ENCODE measurements around the gene AKAP7. TPM values are rescaled to one million over a fixed set of nuclear protein-coding genes. Genes with fewer than 3 reads are reported as not detected.
"Not testable (repeated sequence)": the region's sequence is repeated elsewhere in the genome, so short reads cannot be mapped to it uniquely, and the experiment has no call there.

Gene AKAP7
- total RNA-seq, 1 donor from 2014 or later, result 4.2 TPM

DNA sequence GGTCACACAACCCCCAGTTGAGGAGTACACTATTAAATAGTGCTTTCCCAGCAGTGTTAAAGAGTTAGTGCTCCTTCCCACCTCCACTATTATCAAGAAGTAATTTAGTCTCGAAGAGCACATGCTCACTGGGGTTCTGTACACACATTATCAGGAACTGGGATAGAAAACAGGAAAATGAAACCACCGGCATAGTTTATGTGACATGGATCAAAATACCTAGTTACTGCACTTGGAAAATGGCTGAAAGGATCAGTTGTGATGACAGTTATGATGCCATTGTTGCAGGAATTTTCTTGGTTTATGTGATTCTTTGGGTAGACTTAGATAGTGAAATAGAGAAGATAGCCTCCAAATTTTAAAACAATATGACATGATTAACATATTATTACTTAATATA lies 152.9 kb downstream of the AKAP7 start:
- no peak for DNase-seq (ENCODE audit: extremely low read depth, low read depth, low spot score)

DNA sequence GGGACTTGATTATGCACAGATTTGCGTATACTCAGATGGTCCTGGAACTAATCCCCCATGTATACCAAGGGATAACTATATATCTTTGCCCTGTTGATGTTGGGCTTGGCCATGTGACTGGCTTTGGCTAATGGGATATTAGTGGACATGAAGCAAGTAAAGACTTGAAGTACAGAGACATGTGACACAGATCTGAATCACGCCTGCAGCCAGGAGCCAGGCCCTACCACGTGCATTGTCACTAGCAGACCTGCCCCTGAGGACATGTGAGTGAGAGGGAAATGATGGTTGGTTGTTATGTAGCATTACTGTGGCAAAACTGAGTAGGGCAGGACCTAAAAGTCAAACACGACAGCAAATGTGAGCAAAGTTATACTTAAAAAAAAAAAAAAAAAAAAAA lies 155.7 kb downstream of the AKAP7 start:
- DNase-seq (ENCODE audit: extremely low read depth, low read depth, low spot score), result no peak

DNA sequence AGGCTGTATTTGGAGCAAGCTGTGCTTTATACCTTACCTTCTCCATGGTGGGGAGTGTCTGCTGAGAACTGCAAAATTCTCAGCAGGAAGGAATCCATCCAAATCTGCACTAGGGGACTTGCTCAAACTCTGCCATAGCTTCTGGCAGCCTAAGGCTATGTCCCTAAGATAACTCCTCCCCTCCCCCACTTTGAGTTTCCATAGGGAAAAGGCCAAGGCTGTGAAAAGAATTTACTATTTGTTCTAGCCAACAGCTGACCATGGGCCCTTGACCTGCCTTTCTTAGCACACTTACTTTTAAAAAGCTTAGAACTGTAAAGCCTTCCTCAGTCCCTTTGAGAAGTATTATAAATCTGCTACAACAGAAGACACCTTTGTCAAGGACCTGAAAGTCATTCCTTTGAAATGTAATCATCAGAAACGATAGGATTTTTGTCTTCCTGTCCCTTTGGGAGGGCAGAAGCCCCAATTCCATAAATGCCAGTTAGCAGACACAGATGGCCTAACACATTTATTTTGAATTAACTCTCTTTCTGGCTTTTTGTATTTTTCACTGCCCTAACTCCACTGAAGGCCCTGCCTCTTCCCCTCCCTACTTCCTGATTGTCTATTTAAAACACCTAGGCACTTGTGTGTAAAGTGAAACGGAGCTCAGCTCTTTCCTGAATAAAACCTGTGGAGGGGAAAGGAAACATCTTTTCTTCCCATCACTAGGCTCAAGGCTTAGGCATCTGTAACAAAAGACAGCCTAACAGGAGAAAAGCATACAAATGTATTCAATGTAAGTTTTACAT lies 157.1 kb downstream of the AKAP7 start:
- DNase-seq (ENCODE audit: extremely low read depth, low read depth, low spot score), result no peak

DNA sequence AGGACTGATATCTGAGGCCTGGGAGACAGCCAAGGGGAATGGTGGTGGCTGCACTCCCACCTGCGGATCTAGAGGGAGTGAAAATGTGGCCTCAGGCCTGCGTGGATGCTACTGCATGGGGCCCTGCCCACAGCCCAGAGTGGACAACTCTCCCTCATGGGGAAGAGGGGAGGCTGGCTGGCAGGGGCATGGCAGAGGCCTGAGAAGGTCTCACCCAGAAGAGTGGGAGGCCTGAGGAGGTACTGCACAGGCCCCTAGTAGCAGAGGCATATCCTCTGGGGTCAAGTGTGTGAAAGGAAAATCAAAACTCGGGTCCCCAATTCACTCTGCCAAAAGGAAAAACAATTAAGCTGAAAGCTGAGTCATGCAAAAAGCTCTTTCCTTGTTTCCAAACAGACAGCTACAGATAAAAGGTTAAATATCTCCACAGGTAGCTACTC lies 158.2 kb downstream of the AKAP7 start:
- DNase-seq (ENCODE audit: extremely low read depth, low read depth, low spot score), result no peak

DNA sequence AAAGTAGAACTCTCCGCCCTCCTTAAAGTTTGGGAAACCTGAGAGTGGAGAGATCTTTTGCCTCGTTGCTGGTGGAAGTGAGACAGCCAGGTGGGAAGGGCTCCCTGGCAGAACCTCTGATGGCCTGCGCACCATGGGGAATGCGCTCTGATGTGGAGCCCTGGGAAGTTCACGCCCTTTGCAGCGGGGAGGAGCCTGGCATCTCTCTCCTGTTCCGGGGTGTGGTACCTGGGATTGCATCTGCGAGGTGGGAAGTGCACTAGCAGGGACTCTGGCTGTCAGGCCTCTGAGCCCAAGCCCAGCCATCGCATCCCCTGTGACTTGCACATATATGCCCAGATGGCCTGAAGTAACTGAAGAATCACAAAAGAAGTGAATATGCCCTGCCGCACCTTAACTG lies 159.8 kb downstream of the AKAP7 start:
- DNase-seq (ENCODE audit: extremely low read depth, low read depth, low spot score), result no peak

DNA sequence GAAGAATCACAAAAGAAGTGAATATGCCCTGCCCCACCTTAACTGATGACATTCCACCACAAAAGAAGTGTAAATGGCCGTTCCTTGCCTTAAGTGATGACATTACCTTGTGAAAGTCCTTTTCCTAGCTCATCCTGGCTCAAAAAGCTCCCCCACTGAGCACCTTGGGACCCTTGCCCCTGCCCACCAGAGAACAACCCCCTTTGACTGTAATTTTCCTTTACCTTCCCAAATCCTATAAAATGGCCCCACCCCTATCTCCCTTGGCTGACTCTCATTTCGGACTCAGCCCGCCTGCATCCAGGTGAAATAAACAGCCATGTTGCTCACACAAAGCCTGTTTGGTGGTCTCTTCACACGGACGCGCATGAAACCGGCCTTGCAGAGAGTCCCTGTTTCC lies 165.6 kb downstream of the AKAP7 start:
- DNase-seq (ENCODE audit: extremely low read depth, low read depth, low spot score), result not testable (repeated sequence)

DNA sequence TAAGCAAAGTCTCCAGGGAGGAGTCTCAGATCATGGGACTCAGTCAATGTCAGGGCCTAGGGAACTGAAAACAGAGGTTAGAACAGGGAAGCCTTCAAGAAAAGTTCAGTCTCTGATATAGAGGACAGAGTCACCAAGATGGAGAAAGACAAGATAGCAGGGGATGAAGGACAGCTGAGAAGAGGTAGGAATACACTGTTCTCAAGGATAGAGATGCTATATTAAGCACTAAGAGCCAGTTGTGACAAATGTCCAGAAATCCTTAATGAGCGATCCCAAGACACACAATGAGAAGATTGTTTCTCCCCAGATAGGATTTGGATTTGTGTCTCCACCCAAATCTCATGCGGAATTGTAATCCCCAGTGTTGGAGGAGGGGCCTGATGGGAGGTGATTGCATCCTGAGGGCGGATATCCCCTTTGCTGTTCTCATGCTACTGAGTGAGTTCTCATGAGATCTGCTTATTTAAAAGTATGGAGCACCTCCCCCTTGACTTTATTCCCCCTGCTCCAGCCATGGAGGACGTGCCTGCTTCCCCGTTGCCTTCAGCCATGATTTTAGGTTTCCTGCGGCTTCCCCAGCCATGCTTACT lies 168.2 kb downstream of the AKAP7 start:
- no peak for DNase-seq (ENCODE audit: extremely low read depth, low read depth, low spot score)

DNA sequence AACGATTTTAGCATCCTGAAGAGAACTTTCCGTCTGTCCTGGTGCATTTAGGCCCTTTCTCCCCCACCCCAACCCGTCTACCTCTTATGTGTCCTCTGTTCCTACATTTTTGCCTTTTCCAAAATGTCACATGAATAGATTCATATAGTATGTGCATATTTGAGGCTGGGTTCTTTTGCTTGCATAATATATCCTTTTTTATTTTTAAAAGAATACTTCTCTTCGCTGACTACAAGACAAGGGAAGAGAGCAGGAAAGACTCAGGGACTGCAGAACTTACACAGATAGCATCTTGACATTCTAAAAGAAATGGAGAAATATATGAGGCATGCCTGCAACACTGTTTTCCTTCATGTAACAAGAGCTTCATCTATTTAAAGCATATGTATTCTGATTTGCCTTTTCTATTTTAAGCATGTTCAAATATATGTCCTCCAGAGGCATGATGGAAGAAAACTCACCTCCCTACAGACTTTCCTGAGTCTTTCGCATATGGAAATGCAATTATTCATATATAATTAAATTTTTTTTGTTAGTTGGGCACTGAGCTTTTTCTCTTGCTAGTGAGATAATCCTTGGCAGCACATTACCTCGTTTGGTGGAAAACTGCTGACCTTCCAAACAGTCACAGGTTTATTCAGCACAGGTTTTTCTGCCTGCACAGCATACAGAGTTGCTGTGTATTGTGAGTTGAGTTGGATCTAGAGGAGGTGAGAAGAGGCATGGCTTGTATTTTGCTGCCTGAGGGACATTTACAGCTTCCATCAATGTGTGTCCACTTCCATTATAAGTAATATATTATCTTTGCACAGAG lies 170.0 kb downstream of the AKAP7 start:
- DNase-seq (ENCODE audit: extremely low read depth, low read depth, low spot score), result no peak

DNA sequence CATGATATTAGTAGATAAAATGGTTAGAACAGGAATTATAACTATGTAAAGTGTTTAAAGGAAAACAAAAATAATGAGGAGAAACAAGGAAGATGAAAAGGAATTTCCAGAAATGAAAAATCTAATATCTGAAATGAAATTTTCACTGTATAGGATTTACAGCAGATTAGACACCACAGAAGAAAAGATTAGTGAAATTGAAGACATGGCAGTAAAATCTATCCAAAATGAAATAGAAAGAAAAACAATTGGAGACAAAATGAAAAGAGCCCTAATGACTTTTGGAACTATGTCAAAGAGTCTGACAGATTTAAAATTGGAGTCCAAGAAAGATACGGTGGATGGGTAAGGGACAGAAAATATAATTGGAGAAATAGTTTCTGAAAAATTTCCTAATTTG lies 174.2 kb downstream of the AKAP7 start:
- no peak for DNase-seq (ENCODE audit: extremely low read depth, low read depth, low spot score)

DNA sequence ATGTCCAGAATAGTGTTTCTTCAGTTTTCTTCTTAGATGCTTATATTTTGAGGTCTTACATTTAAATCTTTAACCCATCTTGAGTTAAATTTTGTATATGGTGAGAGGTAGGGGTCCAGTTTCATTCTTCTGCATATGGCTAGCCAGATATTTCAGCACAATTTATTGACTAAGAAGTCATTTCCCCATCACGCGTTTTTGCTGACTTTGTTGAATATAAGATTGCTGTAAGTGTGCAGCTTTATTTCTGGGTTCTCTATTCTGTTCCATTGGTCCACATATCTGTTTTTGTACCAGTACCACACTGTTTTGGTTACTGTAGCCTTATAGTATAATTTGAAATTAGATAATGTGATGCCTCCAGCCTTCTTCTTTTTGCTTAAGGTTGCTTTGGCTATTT lies 179.6 kb downstream of the AKAP7 start:
- DNase-seq (ENCODE audit: extremely low read depth, low read depth, low spot score), result no peak

DNA sequence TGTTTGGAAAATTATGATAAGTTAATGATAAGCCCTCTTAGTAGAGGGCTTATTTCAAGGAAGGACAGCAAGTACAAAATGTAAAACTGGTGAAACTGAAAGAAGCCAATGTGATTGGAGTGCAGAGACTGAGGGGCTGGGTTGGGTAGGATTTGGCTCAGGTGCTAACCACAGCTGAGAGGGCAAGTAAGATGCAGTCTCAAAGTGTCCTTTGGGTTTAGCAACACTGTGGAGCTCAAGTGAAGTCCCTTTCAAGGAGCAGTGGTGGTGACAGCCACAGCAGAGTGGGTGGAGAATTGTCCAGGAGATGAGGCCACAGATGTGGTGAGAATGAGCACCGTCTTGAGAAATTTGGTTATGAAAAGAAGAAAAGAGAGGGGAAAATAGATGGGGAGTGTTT lies 181.4 kb downstream of the AKAP7 start:
- no peak for DNase-seq (ENCODE audit: extremely low read depth, low read depth, low spot score)

DNA sequence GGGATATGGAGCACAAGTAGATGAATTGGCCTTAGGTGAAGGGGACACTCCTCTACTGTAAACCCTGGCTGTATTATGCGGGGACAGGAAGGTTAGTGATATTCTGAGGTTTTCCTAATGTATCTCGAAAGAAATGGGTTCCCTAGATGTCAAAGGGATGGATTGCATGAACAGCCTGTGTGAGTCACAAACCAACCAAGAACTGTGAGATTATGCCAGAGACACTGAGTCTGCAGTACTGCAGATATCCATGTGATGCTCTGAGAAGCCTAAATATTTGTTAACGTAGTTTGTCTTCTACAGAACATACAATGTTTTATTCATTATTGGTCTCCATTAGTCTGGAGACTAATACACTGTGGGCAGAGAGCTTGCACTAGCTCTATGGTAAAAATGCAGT lies 182.2 kb downstream of the AKAP7 start:
- no peak for DNase-seq (ENCODE audit: extremely low read depth, low read depth, low spot score)

DNA sequence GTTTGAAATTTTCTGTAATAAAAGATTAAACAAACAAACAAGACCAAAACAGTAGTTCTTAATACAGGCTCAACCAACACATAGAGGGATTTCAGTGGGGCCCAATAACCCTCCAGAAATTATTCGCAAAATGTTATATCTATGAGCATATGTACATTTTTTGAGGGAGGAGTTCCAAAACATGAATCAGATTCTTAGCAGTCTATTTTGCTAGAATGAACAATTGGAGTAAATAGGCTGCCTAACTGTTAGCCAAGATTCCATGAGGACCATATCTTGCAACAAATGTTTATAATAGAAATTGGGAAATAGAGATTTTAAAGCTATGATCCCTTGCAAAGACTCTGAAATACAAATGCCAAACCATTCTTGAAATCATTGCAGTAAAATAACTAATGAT lies 186.3 kb downstream of the AKAP7 start:
- no peak for DNase-seq (ENCODE audit: extremely low read depth, low read depth, low spot score)

DNA sequence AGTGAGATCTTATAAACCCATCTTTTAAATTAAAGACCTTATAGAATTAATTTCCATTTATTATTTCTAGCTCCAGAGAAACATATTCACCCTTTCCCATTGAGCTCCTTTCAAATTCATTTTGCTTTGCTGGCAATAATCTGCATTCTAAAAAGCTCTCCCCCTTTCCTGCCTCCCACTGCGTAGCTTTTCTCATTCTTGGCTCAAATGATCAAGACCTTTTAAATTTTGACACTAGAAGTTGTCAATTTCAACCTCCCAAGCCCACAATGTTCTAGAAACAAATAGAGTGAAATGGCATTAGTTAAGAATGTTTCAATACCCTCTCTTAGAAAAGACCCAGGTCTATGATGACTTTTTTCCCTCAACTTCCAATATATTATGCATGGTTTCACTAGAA lies 186.9 kb downstream of the AKAP7 start:
- no peak for DNase-seq (ENCODE audit: extremely low read depth, low read depth, low spot score)

DNA sequence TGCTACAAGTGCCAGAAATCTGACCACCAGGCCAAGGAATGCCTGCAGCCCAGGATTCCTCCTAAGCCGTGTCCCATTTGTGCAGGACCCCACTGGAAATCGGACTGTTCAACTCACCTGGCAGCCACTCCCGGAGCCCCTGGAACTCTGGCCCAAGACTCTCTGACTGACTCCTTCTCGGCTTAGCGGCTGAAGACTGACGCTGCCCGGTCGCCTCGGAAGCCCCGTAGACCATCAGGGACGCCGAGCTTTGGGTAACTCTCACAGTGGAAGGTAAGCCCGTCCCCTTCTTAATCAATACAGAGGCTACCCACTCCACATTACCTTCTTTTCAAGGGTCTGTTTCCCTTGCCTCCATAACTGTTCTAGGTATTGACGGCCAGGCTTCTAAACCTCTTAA lies 190.4 kb downstream of the AKAP7 start:
- DNase-seq (ENCODE audit: extremely low read depth, low read depth, low spot score), result not testable (repeated sequence)

DNA sequence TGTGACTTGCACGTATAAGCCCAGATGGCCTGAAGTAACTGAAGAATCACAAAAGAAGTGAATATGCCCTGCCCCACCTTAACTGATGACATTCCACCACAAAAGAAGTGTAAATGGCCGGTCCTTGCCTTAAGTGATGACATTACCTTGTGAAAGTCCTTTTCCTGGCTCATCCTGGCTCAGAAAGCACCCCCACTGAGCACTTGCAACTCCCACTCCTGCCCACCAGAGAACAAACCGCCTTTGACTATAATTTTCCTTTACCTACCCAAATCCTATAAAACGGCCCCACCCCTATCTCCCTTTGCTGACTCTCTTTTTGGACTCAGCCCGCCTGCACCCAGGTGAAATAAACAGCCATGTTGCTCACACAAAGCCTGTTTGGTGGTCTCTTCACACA lies 193.5 kb downstream of the AKAP7 start:
- not testable (repeated sequence) for DNase-seq (ENCODE audit: extremely low read depth, low read depth, low spot score)

DNA sequence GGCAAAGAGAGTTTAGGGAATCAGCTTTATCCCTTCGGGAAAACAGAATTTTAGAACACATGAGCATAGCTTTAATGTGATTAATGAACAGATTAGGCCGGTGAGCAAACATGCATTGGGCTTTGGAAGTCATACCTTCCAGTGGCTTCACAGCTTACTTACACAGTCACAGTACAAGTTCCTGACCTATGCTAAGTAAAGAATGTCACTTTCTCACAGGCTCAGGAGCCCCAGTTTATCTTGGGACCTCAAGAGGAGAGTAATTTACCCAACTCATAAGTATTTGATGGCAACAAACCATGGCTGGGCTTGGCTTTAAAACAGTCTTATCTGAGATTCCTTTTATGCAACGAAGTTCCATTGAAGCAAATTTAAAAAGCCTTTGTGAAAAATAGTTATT lies 195.9 kb downstream of the AKAP7 start:
- no peak for DNase-seq (ENCODE audit: extremely low read depth, low read depth, low spot score)

DNA sequence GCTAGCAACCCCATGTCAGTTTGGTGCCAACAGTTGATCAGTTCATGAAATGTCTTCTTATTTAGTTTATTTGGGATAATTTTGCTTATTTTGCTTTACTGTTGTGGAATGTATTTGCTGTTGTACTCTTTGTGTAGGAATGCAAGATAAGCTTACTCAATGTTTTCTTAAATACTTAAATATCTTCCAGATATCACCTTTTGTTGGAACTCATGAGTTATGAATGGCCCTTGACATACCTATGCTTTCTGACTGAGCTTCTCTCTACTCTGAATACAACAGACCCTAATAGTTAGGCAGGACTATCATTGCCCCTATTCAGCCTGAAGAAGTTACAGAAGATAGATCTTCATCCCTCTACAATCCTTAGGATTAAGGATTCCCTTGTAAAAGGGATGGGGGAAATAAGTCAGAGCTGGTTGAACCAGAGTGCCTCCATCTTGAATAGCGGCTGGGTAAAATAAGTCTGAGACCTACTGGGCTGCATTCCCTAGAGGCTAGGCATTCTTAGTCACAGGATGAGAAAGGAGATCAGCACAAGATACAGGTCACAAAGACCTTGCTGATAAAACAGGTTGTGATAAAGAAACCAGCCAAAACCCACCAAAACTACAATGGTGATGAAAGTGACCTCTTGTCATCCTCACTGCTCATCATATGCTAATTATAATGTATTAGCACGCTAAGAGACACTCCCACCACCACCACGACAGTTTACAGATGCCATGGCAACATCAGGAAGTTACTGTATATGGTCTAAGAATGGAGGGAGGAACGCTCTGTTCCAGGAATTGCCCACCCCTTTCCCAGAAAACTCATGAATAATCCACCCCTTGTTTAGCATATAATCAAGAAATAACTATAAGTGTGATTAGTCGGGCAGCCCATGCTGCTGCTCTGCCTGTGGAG lies 196.9 kb downstream of the AKAP7 start:
- DNase-seq (ENCODE audit: extremely low read depth, low read depth, low spot score), result no peak
